NB4 (cell line): ENCODE measurements around the gene DCHS1.
A peak's percentile ranks its signal among the peaks of the same experiment; 100 is the strongest.

Source experiments
- DNase-seq: peaks from one replicate; pipeline ENCODE4 v3.0.0; 2010; ENCODE audit warnings: low read depth
- H3K4me3 ChIP-seq: one replicate; pipeline ENCODE4 v1.5.1; 2011; ENCODE audit warnings: mild to moderate bottlenecking, low read depth, low read length, moderate library complexity
- CTCF ChIP-seq: IDR thresholded peaks from one replicate; pipeline ENCODE4 v1.5.1; 2012; ENCODE audit warnings: low read depth, low read length
- MAX ChIP-seq: IDR thresholded peaks from 2 replicates; pipeline ENCODE4 v1.6.1; 2011; ENCODE audit warnings: low read depth, low read length
- MYC ChIP-seq: IDR thresholded peaks from 2 replicates; pipeline ENCODE4 v1.6.1; 2011; ENCODE audit warnings: low read depth, low read length
- POLR2A ChIP-seq: IDR thresholded peaks from 2 replicates; pipeline ENCODE4 v1.6.1; 2011; ENCODE audit warnings: mild to moderate bottlenecking; ENCODE audit not compliant: insufficient read length; ENCODE audit errors: extremely low read depth

Gene DCHS1

GRCh38 chr11:6578134-6578533 is 77.5 kb downstream of the DCHS1 start:
- TF ChIP-seq POLR2A (no peak), MAX (no peak), MYC (no peak), CTCF (no peak)
- DNase-seq: no peak
- no peak overlapping the region for H3K4me3 ChIP-seq

- H3K4me3 ChIP-seq: no peak overlapping the region
Measured at GRCh38 chr11:6576471-6577373, 78.9 kb downstream of the DCHS1 start.

GRCh38 chr11:6574816-6575715 is 80.5 kb downstream of the DCHS1 start:
- DNase-seq: no peak
- no peak overlapping the region for H3K4me3 ChIP-seq
- TF ChIP-seq MAX: no peak
- no peak for TF ChIP-seq CTCF
- no peak for TF ChIP-seq MYC
- TF ChIP-seq POLR2A: no peak

More at GRCh38 chr11:6576471-6577373, 78.9 kb downstream of the DCHS1 start:
- DNase-seq: peak; percentile 10
- TF ChIP-seq CTCF (no peak), MAX (no peak), POLR2A (no peak), MYC (no peak)

GRCh38 chr11:6572215-6572614 is 83.4 kb downstream of the DCHS1 start:
- no peak for DNase-seq
- H3K4me3 ChIP-seq: no peak overlapping the region
- TF ChIP-seq MAX: no peak
- no peak for TF ChIP-seq MYC
- TF ChIP-seq POLR2A: no peak

- H3K4me3 ChIP-seq: no peak overlapping the region
- TF ChIP-seq MYC: no peak
- TF ChIP-seq CTCF: no peak
- TF ChIP-seq MAX: no peak
- no peak for TF ChIP-seq POLR2A
- no peak for DNase-seq
Measured at GRCh38 chr11:6571434-6572008, 84.1 kb downstream of the DCHS1 start.
